GM18502 (cell line): Measurements from ENCODE around the gene SH3RF3.

Experiments
- ATAC-seq: cut with Tn5 transposase; IDR thresholded peaks from one replicate; pipeline ENCODE4 v1.9.1; 2021; ENCODE audit warnings: mild to moderate bottlenecking; ENCODE audit not compliant: unreplicated experiment, poor library complexity

SH3RF3 gene

DNA sequence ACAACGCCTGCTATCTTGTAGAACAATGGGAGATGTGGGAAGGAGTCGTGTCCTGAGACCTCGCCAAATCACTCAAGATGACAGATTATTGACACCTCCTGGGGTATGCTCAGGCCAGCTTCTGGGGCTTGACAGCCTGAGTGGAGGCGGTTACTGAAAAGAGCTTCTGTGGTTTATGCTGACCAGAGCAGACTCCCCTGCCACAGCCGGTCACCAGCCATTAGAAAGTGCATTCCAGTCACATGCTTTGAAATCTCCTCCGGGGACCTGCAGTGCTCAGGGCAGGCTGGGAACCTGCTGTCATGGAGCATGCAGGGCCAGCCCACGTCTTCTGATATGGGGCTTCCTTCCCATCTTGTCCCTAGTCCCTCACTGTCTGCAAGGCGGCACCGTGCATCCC lies 268.9 kb downstream of the SH3RF3 start:
- no peak for ATAC-seq

DNA sequence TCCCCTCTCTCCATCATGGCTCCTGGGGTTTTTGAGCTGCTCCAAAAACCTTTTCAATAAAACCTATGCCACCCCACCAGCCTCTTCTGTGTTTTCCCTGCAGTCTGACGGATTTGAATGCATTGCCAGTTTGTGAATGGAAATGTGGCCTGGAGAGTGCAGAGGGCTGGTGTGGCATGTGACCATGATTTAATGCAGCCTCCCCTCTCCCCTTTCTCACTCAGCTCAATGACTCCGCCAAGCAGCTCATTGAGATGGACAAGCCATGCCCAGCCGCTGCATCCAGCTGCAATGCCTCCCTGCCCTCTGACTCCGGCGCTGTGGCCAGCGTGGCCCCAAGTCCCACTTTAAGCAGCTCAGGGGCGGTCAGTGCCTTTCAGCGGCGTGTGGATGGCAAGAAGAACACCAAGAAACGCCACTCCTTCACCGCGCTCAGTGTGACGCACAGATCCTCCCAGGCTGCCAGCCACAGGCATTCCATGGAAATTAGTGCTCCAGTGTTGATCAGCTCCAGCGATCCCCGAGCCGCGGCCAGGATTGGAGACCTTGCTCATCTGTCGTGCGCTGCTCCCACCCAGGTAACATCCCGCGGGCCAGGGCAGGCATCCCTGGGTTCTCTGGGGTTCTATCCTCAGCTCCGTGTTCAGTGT lies 269.5 kb downstream of the SH3RF3 start:
- no peak for ATAC-seq

DNA sequence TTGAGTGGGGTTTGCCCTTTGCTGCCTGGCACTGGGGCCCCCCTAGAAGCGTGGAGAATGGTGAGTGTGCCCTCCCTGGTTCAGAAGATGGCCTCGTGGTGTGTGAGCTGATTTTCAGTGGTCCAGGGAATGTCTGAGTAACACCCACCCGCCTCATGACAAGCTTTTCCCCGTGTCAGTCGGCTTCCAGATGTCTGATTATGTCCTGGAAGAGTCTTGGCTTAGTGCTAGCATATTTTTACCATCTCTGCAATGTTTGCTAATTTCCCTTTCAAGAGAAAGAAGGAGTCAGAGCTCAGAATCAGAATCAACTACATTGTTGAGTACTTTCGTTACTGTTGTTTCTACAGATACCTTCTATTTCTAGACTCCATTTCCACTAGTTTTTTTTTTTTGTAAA lies 270.1 kb downstream of the SH3RF3 start:
- no peak for ATAC-seq

DNA sequence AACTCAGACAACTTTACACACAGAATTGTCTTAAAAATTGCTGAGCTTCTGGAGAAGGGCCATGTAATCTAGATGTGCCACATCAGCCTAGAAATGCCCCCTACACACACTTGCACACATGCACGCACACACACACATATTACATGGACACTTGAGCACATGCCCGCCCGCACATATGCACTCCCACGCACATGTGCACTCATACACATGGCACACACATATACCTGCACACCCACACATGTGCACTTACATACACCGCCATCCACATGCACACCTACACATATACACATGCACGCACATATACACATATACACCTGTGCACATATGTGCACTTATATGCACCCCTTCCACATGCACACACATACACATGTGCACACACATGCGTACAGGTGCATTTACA lies 271.1 kb downstream of the SH3RF3 start:
- no peak for ATAC-seq

DNA sequence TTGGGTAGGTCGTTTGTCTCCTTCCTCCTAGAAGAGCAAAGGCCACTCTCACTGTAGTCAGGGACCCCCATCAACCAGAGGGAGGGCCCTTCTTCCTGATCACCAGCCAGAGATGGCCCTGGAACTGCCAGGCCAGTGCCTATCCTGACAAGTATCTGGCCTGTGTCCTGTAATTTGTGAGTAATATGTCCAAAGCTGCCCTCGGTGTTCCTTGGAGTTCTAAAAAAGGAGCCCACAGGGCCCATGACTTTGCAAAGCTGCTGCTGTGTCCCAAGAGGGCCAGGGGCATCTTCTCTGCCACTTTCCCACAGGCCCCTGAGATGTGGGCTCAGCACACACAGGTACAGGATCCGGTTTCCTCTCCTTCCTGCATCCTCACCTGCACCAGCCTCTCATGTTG lies 272.4 kb downstream of the SH3RF3 start:
- ATAC-seq: no peak

DNA sequence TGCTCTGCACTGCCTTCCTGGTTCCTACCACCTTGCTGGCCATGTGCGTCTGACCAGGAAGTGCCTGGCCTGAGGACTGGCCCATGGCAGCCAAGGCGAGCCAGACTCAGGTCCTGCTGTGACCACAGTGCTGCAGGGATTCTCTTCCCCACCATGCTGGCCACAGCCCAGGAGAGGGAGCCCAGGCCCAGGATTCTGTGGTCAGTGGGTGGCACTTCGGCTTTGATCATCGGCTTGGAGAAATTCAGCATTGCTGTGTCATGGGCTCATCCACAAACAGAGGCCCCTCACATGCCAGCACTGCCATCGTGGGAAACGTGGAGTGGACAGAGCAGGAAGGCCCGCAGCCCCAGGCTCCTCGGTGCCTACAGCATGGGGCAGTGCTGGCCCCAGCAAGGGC lies 273.2 kb downstream of the SH3RF3 start:
- no peak for ATAC-seq

DNA sequence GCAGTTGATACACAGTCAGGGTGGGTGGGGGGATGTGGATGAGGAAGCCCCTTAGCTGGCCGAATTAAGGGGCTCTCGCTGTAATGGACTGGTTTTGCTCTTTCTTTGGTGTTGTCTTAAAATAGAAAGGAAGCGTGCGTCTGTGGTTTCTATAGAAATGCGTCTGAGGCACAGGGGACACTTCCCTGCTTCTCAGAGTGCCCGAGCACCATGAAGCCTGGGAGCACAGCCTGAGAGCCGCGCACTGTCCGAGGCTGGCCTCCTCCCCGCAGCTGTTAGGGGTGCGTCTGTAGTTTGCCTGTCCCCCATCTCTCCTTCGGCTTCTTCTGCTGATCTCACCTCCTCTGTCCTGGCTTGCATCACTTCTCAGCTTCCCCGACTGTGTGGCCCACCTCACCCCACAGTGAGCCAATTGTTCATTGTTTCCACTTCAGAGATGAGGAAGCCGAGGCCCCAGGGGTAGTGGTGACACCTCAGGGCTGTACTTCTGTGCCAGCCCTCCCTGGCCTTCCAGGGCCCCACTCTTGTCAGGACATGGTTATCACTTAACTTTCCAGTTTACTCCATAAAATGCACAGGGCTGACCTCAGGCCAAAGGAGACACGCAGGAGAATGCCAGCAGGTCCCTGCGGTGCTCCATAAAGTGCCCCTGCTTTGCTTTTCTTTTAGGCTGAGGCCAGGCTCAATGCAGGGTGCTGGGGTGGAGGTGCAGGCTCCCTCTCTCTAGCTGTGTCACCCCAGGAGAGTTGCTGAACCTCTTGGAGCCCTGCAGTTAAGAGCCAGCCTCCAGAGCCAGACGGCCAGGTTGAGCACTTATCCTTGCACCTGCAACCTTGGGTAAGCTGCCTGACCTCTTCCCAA lies 274.2 kb downstream of the SH3RF3 start:
- no peak for ATAC-seq

DNA sequence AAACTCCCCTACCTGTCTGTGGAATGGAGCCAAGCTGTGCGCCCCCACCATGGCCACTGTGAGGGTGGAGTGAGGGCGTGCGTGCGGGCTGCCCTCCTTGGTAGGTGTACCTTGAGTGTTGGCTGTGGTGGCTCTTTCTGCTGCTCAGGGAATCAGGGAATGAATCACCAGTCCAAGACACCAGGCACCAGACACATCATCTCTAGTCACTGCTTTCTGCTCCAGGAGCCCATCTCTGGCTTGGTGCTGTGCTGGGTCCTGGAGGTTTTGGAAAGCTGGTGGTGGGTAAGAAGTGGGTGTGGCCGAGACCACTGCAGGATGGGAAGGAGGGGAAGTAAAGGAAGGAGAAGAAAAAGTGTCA lies 274.8 kb downstream of the SH3RF3 start:
- no peak for ATAC-seq

DNA sequence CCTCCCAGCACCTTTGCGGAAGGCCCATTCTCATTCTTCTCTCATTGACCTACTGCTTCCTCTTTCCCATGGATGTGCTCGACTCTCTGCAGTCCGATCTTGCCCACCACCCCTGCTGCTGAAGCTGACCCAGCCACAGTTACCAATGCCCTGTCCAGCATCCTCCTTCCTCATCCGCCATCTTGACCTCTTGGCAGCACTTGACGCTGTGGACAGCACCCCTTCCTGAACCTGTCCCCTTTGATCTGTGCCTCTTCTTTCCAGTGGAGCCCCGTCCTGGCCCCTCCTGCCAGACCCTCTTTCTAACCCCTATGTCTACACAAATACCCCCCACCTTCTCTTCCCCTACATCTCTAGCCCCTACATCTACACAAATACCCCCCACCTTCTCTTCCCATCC lies 275.7 kb downstream of the SH3RF3 start:
- no peak for ATAC-seq

DNA sequence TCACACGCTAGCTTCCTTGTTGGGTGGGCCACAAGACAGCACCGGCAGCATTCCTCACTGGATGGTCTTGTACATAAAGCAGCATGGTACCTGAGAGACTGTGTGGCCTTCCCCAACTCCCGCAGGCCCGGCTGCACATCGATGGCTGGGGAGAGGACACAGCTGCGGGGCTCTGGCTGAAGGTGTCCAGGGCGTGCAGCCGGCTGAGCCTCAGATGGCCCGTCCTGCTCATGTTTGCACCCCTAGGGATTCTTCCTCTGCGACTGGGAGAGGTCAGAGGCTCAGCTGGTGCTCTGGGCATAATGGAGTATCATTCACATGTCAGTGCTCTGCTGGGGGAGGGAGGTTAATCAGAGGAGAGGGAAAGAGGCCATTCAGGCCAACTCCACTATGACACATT lies 276.9 kb downstream of the SH3RF3 start:
- ATAC-seq: no peak

DNA sequence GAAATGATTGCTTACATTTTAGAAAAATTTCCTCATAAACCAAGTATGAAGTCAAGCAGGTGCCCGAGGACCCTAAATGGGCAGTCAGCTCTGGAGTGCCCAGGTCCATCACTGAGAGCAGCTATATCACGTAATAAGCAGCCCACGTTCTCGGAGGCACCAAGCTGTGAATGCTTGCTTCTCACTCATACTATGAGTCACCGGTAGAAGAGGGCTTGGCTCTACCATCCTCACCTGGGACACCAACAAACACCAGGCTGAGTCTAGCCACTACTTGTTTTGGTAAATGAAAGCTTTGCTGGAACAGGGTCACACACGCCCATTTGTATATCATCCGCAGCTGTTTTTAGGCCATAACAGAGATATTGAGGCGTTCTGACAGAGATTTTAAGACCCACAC lies 277.3 kb downstream of the SH3RF3 start:
- no peak for ATAC-seq

DNA sequence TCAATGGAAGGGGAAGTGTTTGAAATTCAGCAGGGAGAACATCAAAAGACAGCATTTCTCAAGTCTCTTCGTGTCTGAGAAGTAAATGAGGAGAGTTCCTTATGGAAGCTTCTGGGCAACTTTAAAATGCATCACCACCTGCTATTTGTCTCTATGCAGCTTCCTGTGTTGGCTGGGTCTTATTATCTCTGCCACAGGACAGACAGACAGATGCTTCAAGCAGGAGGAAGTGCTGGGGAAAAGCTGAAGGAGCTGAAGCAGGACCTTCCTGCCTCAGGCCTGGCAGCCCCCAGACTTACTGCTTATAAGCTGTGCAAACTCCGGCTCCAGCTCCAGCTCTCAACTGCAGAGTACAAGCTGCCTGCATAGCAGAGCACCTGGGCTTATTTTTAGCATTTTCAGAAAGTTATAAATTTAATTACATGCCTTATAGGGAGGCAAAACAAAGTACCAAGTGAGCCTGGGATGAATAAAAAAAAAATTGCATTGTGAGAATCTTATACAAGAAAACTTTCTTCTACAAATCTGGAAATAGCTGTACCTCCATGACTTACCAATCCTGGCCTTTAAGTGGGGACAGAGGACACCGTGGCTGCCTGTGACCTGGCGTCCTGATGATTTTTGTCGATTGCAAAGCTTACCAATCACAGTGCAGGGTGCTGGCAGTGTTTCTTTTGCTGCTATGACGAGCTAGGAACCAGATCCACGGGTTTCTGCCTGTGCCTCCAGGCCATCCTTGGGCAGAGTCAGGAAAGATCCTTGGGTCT lies 278.5 kb downstream of the SH3RF3 start:
- no peak for ATAC-seq

DNA sequence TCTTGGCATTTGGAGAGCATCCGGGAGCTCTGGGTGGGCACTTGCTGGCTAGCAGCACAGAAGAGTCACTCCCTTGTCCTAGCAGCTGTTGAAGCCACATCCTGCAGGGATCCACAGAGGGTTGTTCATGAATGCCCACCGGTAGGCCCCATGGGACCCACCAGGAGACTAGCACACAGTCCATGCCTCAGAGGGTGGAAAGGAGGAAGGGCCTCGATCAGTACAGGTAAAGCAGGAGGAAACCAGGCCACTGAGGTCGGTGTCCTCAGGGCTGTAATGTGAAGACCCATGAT lies 279.0 kb downstream of the SH3RF3 start:
- no peak for ATAC-seq

DNA sequence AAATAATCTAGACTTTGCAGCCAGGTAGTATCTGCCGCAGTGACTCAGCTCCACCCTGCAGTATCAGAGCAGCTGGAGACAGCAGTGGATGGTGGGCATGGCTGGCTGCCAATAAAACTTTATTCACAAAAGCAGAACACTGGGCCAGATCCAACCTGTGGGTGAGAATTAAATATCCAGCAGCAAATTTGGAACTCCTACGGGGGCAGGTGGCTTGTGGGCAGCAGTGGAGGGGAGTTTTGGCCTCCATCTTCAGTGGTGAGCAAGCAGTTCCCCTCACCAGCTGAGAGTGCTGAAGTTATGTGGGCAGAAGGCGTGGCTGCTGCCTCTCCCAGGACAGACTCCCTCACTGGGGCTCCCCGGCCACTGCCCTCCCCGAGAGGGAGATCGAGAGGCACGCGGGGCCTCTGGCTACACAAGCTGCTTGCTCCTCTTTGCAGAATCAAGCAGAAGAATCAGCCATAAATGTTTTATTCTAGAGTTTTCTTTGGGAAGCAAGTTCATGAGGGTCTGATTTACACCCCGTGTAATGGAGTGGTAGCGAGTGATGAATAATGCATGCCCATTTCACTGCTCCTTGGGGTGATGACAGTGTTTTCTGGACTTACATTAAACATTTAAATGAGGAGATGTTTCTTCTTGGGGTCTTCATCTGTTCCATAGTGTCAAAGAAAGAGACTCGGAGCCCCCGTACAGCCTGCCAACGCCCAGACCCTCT lies 280.5 kb downstream of the SH3RF3 start:
- no peak for ATAC-seq

DNA sequence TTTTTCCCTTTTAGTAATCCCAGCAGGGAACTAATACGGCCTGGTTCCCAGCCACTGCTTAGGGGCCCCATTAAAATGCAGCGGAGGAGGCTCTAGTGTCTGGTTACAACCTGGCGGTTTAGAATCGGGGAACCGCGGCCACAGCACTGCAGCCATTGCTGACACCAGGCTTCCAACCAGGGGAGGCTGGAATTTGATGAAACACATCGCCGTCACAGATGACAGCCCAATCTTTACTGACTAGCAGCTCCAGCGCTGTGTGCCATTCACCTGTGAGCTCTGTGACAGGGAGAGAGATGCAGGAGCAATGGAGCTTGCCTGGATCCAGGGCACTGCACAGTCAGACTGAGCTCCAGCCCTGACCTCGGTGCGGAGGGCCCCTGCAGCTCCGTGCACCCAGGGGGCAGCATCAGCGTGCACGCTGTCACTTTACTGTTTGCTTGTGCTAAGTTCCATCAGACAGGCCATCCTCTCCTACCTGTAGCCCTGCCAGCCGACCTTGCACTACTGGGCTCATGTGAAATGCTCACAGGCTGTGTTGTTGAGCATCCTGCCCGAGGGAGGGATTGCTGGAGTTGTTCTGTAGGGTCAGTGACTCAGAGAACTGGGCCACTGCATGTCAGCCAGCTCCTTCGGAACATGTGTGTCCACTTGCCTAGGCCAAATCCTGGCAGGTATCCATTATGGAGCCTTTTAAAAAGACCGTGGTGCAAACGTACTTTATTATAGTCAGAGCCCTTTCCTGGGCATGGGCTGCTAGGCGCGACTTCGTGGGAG lies 281.2 kb downstream of the SH3RF3 start:
- no peak for ATAC-seq

DNA sequence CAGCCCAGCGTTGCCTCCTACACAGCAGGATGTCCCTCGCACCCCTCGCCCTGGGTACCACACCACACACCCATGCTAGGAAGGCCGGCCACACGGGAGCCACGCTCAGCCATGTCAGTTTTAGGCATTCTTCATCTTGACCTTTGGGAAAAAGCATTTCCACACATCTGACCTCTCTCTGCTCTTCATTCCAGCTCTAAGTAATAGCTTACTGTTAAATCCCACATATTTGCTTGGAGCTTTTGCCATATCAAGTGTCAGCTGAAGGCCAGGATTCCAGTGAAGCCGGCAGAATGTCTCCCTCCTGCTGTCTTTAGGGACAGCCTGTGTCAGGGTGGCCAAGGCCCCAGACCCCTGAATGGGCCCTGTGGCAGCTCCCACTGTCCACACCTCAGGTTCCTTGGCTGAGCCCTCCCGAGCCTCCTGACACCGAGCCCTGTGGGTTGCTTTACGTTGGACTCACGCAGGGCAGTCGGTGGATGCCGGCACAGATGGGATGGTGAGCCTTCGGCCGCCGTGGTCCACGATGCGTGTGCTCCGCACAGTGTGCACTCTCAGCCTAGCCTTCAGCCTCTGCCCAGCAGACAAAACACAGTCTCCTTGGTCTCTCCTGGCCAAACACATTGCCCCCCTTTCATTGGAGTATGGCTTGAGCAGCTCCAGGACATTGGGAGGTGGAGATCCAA lies 282.8 kb downstream of the SH3RF3 start:
- ATAC-seq: no peak

DNA sequence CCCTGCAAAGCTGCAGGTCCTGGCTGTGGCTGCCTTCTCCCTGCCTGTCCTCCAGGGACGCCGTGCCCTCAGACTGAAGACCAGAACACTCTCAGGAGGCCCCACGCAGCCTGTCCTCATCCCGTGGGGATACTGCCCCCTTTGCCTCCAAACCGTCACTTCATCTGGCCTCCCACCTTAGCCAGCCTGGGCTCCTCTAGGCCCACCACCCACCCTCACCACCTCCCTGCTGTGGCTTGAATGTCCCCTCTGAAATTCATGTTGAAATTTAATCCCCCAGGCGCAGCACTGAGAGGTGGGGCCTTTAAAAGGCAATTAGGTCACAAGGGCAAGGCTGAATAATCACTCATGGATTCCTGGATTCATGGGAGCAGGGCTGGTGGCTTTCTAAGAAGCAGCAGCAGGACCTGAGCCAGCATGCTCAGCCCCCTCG lies 286.6 kb downstream of the SH3RF3 start:
- no peak for ATAC-seq

DNA sequence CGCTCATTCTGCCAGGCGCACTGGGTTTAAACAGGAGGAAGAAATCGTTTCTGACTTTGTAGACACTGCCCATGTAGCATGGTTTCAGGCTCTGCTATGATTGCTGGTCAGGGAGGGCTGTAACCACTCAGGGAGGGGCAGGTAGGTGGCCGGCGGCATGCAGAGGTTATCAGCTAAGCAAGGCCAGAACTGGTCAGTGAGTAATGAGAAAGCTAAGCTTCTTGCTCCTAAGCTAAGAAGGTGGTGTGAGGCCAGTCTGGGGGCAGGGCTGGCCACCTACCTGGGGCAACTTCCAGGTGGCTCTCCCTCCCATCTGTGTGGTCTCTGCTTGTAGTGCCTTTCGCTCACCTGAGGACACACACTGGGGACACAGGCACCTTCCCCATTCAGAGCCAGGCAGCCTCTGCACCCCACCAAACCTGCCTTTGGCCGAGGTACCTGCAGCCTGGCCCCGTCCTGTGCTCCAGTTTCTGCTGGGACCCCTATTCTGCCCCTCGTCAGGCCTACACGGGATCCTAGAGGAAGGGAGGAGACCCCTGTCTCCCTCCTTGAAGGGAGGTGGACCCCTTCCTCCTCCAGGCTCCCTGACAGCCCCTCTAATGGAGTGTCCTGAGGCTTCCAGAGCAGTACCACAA lies 288.8 kb downstream of the SH3RF3 start:
- no peak for ATAC-seq

DNA sequence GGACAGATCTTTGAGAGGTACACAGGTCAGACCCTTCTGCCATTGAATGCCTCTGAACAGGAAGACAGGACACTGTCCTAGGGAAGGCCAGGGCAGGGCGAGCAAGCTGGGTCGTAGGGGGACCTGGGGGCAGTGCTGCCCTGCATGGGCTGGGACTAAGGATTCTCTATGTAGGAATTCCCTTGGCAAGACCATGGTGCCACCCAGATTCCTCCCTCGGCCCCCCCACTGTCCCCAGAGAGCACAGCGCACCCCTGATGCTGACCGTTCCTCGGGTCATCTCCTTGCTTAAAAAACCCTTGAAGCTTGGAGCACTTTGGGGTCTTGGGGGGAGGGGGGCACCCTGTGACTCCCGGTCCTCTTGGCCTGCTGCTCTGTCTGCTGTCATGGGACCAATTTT lies 289.7 kb downstream of the SH3RF3 start:
- no peak for ATAC-seq
